Measurements from ENCODE around the gene P2RY2. TPM values are rescaled to one million over a fixed set of nuclear protein-coding genes. Genes with fewer than 3 reads are reported as not detected.

P2RY2 gene
- not detected in 2 replicates for total RNA-seq
- long read RNA-seq: 0 reads

- DNase-seq (ENCODE audit: extremely low spot score, unreplicated experiment): no peak
- TF ChIP-seq CTCF (IDR thresholded peaks at IDR 0.05): peak; percentile 54
- H3K4me3 Mint-ChIP-seq (ENCODE audit: unreplicated experiment): peak within 1 kb of the TSS; percentile 63
- H3K9me3 Mint-ChIP-seq (ENCODE audit: unreplicated experiment): no peaks in the 10 kb centered on the region
- no peaks in the 10 kb centered on the region for H3K36me3 Mint-ChIP-seq (ENCODE audit: unreplicated experiment)
- peaks cover 16% of the 10 kb centered on the region for H3K27me3 Mint-ChIP-seq (ENCODE audit: unreplicated experiment)
- no peak within 1 kb of the TSS for H3K27ac Mint-ChIP-seq (ENCODE audit: unreplicated experiment)
- peaks cover 7% of the 10 kb centered on the region for H3K4me1 Mint-ChIP-seq (ENCODE audit: unreplicated experiment)
Measured at GRCh38 chr11:73218106-73218829, at the start of gene P2RY2. Gene P2RY2, plus strand, starts transcription at chr11:73218281. Its CDS starts 15,879 bp downstream, at chr11:73234160.

GRCh38 chr11:73168925-73169579 is 49.0 kb upstream of the P2RY2 start:
- Mint-ChIP-seq H3K27me3 (ENCODE audit: unreplicated experiment) (no peaks in the 10 kb centered on the region), H3K4me1 (ENCODE audit: unreplicated experiment) (peaks cover 7% of the 10 kb centered on the region), H3K9me3 (ENCODE audit: unreplicated experiment) (no peaks in the 10 kb centered on the region), H3K4me3 (ENCODE audit: unreplicated experiment) (no peak overlapping the region), H3K27ac (ENCODE audit: unreplicated experiment) (no peak overlapping the region), H3K36me3 (ENCODE audit: unreplicated experiment) (no peaks in the 10 kb centered on the region)
- TF ChIP-seq CTCF (IDR thresholded peaks at IDR 0.05): no peak
- DNase-seq (ENCODE audit: extremely low spot score, unreplicated experiment): no peak

- no peak overlapping the region for H3K4me3 Mint-ChIP-seq (ENCODE audit: unreplicated experiment)
- H3K27ac Mint-ChIP-seq (ENCODE audit: unreplicated experiment): no peak overlapping the region
- peaks cover 7% of the 10 kb centered on the region for H3K4me1 Mint-ChIP-seq (ENCODE audit: unreplicated experiment)
Measured at GRCh38 chr11:73170140-73170539, 47.9 kb upstream of the P2RY2 start.

GRCh38 chr11:73171436-73172161 is 46.5 kb upstream of the P2RY2 start:
- Mint-ChIP-seq H3K27ac (ENCODE audit: unreplicated experiment) (no peak overlapping the region), H3K27me3 (ENCODE audit: unreplicated experiment) (no peaks in the 10 kb centered on the region), H3K9me3 (ENCODE audit: unreplicated experiment) (no peaks in the 10 kb centered on the region), H3K4me3 (ENCODE audit: unreplicated experiment) (no peak overlapping the region), H3K4me1 (ENCODE audit: unreplicated experiment) (peaks cover 11% of the 10 kb centered on the region), H3K36me3 (ENCODE audit: unreplicated experiment) (no peaks in the 10 kb centered on the region)
- no peak for DNase-seq (ENCODE audit: extremely low spot score, unreplicated experiment)
- no peak for TF ChIP-seq CTCF (IDR thresholded peaks at IDR 0.05)

More at GRCh38 chr11:73170140-73170539, 47.9 kb upstream of the P2RY2 start:
- Mint-ChIP-seq H3K36me3 (ENCODE audit: unreplicated experiment) (no peaks in the 10 kb centered on the region), H3K27me3 (ENCODE audit: unreplicated experiment) (no peaks in the 10 kb centered on the region), H3K9me3 (ENCODE audit: unreplicated experiment) (no peaks in the 10 kb centered on the region)
- no peak for TF ChIP-seq CTCF (IDR thresholded peaks at IDR 0.05)
- DNase-seq (ENCODE audit: extremely low spot score, unreplicated experiment): no peak

Measured in osteocyte (in vitro differentiated cells).